CD4-positive, alpha-beta T cell (primary cell): ENCODE results near the gene MSLN. TPM values are rescaled to one million over a fixed set of nuclear protein-coding genes. Genes with fewer than 3 reads are reported as not detected.

ENCODE experiments used
- ATAC-seq: fragments of 200-7000 bp; cut with Tn5 transposase; one replicate; pipeline ENCODE4 v1.10.0; 2022; ENCODE audit warnings: mild to moderate bottlenecking; ENCODE audit not compliant: poor library complexity
- CTCF ChIA-PET: fragments of 350-600 bp; sonication (Branson Sonifier 250); formaldehyde crosslinking; loops from one replicate; lab custom pipeline; 2021; ENCODE audit warnings: antibody characterized with exemption, inconsistent platforms; lab: Charles Lee
- POLR2A ChIA-PET: fragments of 350-600 bp; sonication (Branson Sonifier 250); formaldehyde crosslinking; loops from one replicate; lab custom pipeline; 2021; ENCODE audit warnings: antibody characterized with exemption, inconsistent platforms; lab: Charles Lee
- DNase-seq, 14 experiments: peaks; one replicate each; pipeline ENCODE4 v3.0.0-alpha.2; 2013 to 2020; ENCODE audit warnings: mixed read lengths in 2 of 14
- H3K27ac ChIP-seq, 2 donors: one replicate each; pipeline versions ENCODE4 v1.5.1 to v1.7.0; 2013; ENCODE audit warnings: low read length in 2 of 2, low read depth in 1 of 2, mild to moderate bottlenecking in 1 of 2
- H3K27me3 ChIP-seq, 2 experiments: 1 replicate in 1 of 2; 2 replicates in 1 of 2; pipeline versions ENCODE4 v1.6.1 to v1.7.0; 2013; ENCODE audit warnings: low read length in 2 of 2, control low read depth in 1 of 2, mild to moderate bottlenecking in 1 of 2, moderate library complexity in 1 of 2; ENCODE audit not compliant: insufficient read depth in 2 of 2, control insufficient read depth in 1 of 2
- H3K36me3 ChIP-seq: one replicate; pipeline ENCODE4 v1.6.1; 2013; ENCODE audit warnings: low read length, control low read depth; ENCODE audit not compliant: insufficient read depth
- H3K4me1 ChIP-seq: one replicate; pipeline ENCODE4 v1.6.1; 2013; ENCODE audit warnings: low read length, control low read depth; ENCODE audit not compliant: insufficient read depth
- H3K4me3 ChIP-seq: one replicate; pipeline ENCODE4 v1.5.1; 2013; ENCODE audit warnings: mild to moderate bottlenecking, low read length, moderate library complexity
- H3K9me3 ChIP-seq, 2 experiments: 1 replicate in 1 of 2; 2 replicates in 1 of 2; pipeline versions ENCODE4 v1.6.1 to v1.7.0; 2013; ENCODE audit warnings: low read length in 2 of 2, mild to moderate bottlenecking in 2 of 2, control low read depth in 1 of 2, moderate library complexity in 1 of 2; ENCODE audit not compliant: control insufficient read depth in 1 of 2, insufficient read depth in 1 of 2
- H3K27ac Mint-ChIP-seq: one replicate; pipeline ENCODE4 v1.8.0; 2020; ENCODE audit warnings: mixed read lengths
- H3K27me3 Mint-ChIP-seq: one replicate; pipeline ENCODE4 v1.8.0; 2021; ENCODE audit warnings: mixed read lengths
- H3K36me3 Mint-ChIP-seq: one replicate; pipeline ENCODE4 v1.8.0; 2021; ENCODE audit warnings: low read depth, mixed read lengths
- H3K4me1 Mint-ChIP-seq: one replicate; pipeline ENCODE4 v1.8.0; 2021; ENCODE audit warnings: low read depth, mixed read lengths
- H3K4me3 Mint-ChIP-seq: one replicate; pipeline ENCODE4 v1.8.0; 2020; ENCODE audit warnings: mild to moderate bottlenecking, mixed read lengths
- H3K9me3 Mint-ChIP-seq: one replicate; pipeline ENCODE4 v1.8.0; 2020; ENCODE audit warnings: mixed read lengths
- CTCF ChIP-seq: fragments of 200-600 bp; IDR thresholded peaks from one replicate; pipeline ENCODE4 v1.8.0; 2022; ENCODE audit warnings: antibody characterized with exemption, mild to moderate bottlenecking
- intact Hi-C, 2 experiments: fragments of 100-400 bp; cut with DNase I in 1 of 2; cut with micrococcal nuclease in 1 of 2; formaldehyde crosslinking; loops; one replicate each; pipeline versions ENCODE4 v1.15.1 to v1.9.0; 2023 to 2025; cut with DNase I, micrococcal nuclease
- total RNA-seq, 174 experiments: library from RNA in 2 of 174; stranded (reverse) in 2 of 174; gene quantifications; one replicate each; pipeline ENCODE4 v1.2.3 and lab custom pipeline; 2021 to 2026

The MSLN gene
- total RNA-seq, 2 experiments from 2014 or later = not detected

- H3K9me3 Mint-ChIP-seq = no peaks in the 10 kb centered on the region
- ATAC-seq = no peak
- peaks cover 5% of the 10 kb centered on the region for H3K4me1 ChIP-seq
- H3K27ac Mint-ChIP-seq = no peak overlapping the region
- peak in 1 of 14 experiments; percentile 29 for DNase-seq
- no peak overlapping the region for H3K4me3 Mint-ChIP-seq
- CTCF ChIA-PET = interaction anchor here (0.6 to 1.1 kb wide), 2 partner anchors 11 to 17 kb away, joined by 3 read pairs; no protein-coding TSS in a partner anchor
- H3K27me3 Mint-ChIP-seq = no peaks in the 10 kb centered on the region
- no peaks in the 10 kb centered on the region for H3K9me3 ChIP-seq
- H3K4me3 ChIP-seq = no peak overlapping the region
- no peaks in the 10 kb centered on the region for H3K4me1 Mint-ChIP-seq
- POLR2A ChIA-PET = interaction anchor here (1.0 kb wide), 1 partner anchor 9 kb away, joined by 3 read pairs; no protein-coding TSS in a partner anchor
- no peak for TF ChIP-seq CTCF
- intact Hi-C loops = no loop called here
- H3K36me3 ChIP-seq = peaks cover 46% of the 10 kb centered on the region
- H3K36me3 Mint-ChIP-seq = peaks cover 31% of the 10 kb centered on the region
- no peak overlapping the region for H3K27ac ChIP-seq
- H3K27me3 ChIP-seq = no peaks in the 10 kb centered on the region
Measured at GRCh38 chr16:732936-733335, 27.6 kb upstream of the MSLN start.

GRCh38 chr16:733382-734207 lies 26.9 kb upstream of the MSLN start:
- Mint-ChIP-seq H3K4me1 (no peaks in the 10 kb centered on the region), H3K27ac (no peak overlapping the region)

More at GRCh38 chr16:733382-734207, 26.9 kb upstream of the MSLN start:
- intact Hi-C loops = no loop called here
- TF ChIP-seq CTCF = peak; percentile 18
- no peak overlapping the region for H3K27ac ChIP-seq
- peaks cover 1% of the 10 kb centered on the region for H3K4me1 ChIP-seq
- Mint-ChIP-seq H3K27me3 (no peaks in the 10 kb centered on the region), H3K9me3 (no peaks in the 10 kb centered on the region), H3K4me3 (no peak overlapping the region), H3K36me3 (peaks cover 33% of the 10 kb centered on the region)
- DNase-seq (peak in 9 of 14 experiments; percentile 16 to 63 (median 40)), ATAC-seq (peak; percentile 48)
- H3K27me3 ChIP-seq = no peaks in the 10 kb centered on the region
- H3K9me3 ChIP-seq = no peaks in the 10 kb centered on the region
- POLR2A ChIA-PET = interaction anchor here (1.0 kb wide), 1 partner anchor 9 kb away, joined by 3 read pairs; no protein-coding TSS in a partner anchor
- no peak overlapping the region for H3K4me3 ChIP-seq
- H3K36me3 ChIP-seq = peaks cover 48% of the 10 kb centered on the region
- CTCF ChIA-PET = interaction anchor here (0.6 to 1.1 kb wide), 2 partner anchors 11 to 18 kb away, joined by 3 read pairs; no protein-coding TSS in a partner anchor
